ENCODE measurements around the gene MNT.

Gene MNT

GRCh38 chr17:2415081-2415480 is 14.2 kb upstream of the MNT start:
- TF ChIP-seq TAF1 (IDR thresholded peaks at IDR 0.05; ENCODE audit: borderline replicate concordance, insufficient read depth, low read length) (no peak), FOXP2 (optimal IDR thresholded peaks at IDR 0.05; ENCODE audit: borderline replicate concordance, extremely low read depth, extremely low read length, insufficient read depth) (no peak), POLR2AphosphoS5 (IDR thresholded peaks at IDR 0.05; ENCODE audit: low read depth, low read length) (no peak), SIN3A (IDR thresholded peaks at IDR 0.05; ENCODE audit: borderline replicate concordance, insufficient read depth, low read length) (no peak)
- TF ChIP-seq, protein P1, sequence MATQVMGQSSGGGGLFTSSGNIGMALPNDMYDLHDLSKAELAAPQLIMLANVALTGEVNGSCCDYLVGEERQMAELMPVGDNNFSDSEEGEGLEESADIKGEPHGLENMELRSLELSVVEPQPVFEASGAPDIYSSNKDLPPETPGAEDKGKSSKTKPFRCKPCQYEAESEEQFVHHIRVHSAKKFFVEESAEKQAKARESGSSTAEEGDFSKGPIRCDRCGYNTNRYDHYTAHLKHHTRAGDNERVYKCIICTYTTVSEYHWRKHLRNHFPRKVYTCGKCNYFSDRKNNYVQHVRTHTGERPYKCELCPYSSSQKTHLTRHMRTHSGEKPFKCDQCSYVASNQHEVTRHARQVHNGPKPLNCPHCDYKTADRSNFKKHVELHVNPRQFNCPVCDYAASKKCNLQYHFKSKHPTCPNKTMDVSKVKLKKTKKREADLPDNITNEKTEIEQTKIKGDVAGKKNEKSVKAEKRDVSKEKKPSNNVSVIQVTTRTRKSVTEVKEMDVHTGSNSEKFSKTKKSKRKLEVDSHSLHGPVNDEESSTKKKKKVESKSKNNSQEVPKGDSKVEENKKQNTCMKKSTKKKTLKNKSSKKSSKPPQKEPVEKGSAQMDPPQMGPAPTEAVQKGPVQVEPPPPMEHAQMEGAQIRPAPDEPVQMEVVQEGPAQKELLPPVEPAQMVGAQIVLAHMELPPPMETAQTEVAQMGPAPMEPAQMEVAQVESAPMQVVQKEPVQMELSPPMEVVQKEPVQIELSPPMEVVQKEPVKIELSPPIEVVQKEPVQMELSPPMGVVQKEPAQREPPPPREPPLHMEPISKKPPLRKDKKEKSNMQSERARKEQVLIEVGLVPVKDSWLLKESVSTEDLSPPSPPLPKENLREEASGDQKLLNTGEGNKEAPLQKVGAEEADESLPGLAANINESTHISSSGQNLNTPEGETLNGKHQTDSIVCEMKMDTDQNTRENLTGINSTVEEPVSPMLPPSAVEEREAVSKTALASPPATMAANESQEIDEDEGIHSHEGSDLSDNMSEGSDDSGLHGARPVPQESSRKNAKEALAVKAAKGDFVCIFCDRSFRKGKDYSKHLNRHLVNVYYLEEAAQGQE (IDR thresholded peaks at IDR 0.05; ENCODE audit: insufficient read depth in 1 of 2, low read depth in 2 of 2, low read length in 2 of 2), result no peak

DNA sequence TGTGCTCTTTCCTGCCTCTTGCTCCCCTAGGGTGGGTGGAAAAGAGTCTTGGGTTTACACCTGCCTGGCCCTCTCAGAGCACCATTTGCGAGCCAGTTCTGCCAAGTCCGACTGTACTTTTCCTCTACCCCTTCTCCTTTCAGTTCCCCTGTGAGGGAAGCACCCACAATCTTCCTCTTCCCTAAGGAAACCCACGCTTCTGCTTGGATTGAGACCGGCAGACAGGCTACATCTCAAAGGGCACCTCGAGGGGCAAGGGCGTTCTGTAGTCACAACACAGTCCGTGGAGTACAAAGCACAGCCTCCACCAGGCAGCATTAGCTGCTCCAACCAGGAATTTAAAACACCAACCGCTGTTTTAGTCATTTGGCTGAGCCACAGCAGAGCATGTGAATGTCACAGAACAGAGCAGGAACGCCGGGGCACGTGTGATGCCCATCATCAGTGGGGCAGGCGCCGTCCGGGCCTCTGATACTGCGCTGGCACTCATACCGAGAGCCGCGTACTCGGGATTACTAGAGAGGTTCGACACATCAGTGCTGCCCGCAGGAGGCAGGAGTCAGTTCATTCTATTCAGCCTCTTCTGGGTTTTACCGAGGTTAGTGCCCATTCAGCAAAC is 13.7 kb upstream of the MNT start:
- TF ChIP-seq POLR2AphosphoS5 (IDR thresholded peaks at IDR 0.05; ENCODE audit: low read depth, low read length) (no peak), FOXP2 (optimal IDR thresholded peaks at IDR 0.05; ENCODE audit: borderline replicate concordance, extremely low read depth, extremely low read length, insufficient read depth) (no peak), TAF1 (IDR thresholded peaks at IDR 0.05; ENCODE audit: borderline replicate concordance, insufficient read depth, low read length) (no peak), SIN3A (IDR thresholded peaks at IDR 0.05; ENCODE audit: borderline replicate concordance, insufficient read depth, low read length) (no peak)
- TF ChIP-seq, protein P1 (IDR thresholded peaks at IDR 0.05; ENCODE audit: insufficient read depth in 1 of 2, low read depth in 2 of 2, low read length in 2 of 2), result no peak

GRCh38 chr17:2412561-2413021 is 11.7 kb upstream of the MNT start:
- TF ChIP-seq, protein P1 (IDR thresholded peaks at IDR 0.05; ENCODE audit: insufficient read depth in 1 of 2, low read depth in 2 of 2, low read length in 2 of 2), result no peak
- no peak for TF ChIP-seq POLR2AphosphoS5 (IDR thresholded peaks at IDR 0.05; ENCODE audit: low read depth, low read length)
- TF ChIP-seq TAF1 (IDR thresholded peaks at IDR 0.05; ENCODE audit: borderline replicate concordance, insufficient read depth, low read length), result no peak
- no peak for TF ChIP-seq SIN3A (IDR thresholded peaks at IDR 0.05; ENCODE audit: borderline replicate concordance, insufficient read depth, low read length)
- TF ChIP-seq FOXP2 (optimal IDR thresholded peaks at IDR 0.05; ENCODE audit: borderline replicate concordance, extremely low read depth, extremely low read length, insufficient read depth), result no peak

DNA sequence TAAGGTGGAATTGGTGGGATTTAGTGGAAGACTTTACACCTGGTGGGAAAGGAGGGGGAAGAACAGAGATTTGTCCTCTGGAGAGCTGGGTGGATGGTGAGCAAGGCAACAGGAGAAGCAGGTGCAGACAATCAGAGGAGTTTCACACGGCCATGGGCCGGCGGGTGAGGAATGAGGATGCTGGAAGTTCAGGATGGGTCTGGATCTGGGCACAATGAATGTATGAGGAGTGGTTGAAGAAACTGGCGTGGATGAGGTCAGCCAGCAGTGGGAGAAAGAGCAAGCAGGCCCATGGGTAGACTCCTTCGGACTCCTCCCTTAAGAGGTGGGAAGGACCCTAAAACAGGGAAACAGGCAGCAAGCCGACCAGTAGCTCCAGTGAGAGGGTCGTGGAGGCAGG is 10.1 kb upstream of the MNT start:
- TF ChIP-seq, protein P1 (IDR thresholded peaks at IDR 0.05; ENCODE audit: insufficient read depth in 1 of 2, low read depth in 2 of 2, low read length in 2 of 2), result no peak
- TF ChIP-seq FOXP2 (optimal IDR thresholded peaks at IDR 0.05; ENCODE audit: borderline replicate concordance, extremely low read depth, extremely low read length, insufficient read depth), result no peak
- no peak for TF ChIP-seq POLR2AphosphoS5 (IDR thresholded peaks at IDR 0.05; ENCODE audit: low read depth, low read length)
- no peak for TF ChIP-seq TAF1 (IDR thresholded peaks at IDR 0.05; ENCODE audit: borderline replicate concordance, insufficient read depth, low read length)
- TF ChIP-seq SIN3A (IDR thresholded peaks at IDR 0.05; ENCODE audit: borderline replicate concordance, insufficient read depth, low read length), result no peak

All from PFSK-1 (cell line).